Testis (tissue), 2 donors: ENCODE results near the gene KIF21B.

Experiments
- CTCF ChIP-seq, 3 experiments: fragments of 450-650 bp in 2 of 3; fragments of 200-600 bp in 1 of 3; sonication (generic) in 1 of 3; IDR thresholded peaks; one replicate each; pipeline ENCODE4 v1.5.1; 2016 to 2019; ENCODE audit warnings: antibody characterized with exemption in 3 of 3, mild to moderate bottlenecking in 2 of 3, moderate library complexity in 1 of 3
- POLR2A ChIP-seq: fragments of 450-650 bp; IDR thresholded peaks from one replicate; pipeline ENCODE4 v1.6.1; 2017; ENCODE audit warnings: antibody characterized with exemption, mild to moderate bottlenecking, moderate library complexity

GRCh38 chr1:201065686-201066085 lies 42.2 kb upstream of the KIF21B start:
- TF ChIP-seq CTCF (IDR thresholded peaks at IDR 0.05) (no peak), POLR2A (no peak)
